Suprapubic skin (tissue), 4 donors: Measurements from ENCODE around the gene SETD7.

Source experiments
- EP300 ChIP-seq: sonication (generic); formaldehyde crosslinking; IDR thresholded peaks from one replicate; pipeline ENCODE4 v1.6.1; 2017; ENCODE audit warnings: antibody characterized with exemption
- POLR2A ChIP-seq, 2 donors: fragments of 450-650 bp; IDR thresholded peaks; one replicate each; pipeline ENCODE4 v1.6.1; 2017; ENCODE audit warnings: antibody characterized with exemption in 2 of 2, mild to moderate bottlenecking in 2 of 2, moderate library complexity in 2 of 2
- POLR2AphosphoS5 ChIP-seq, 3 donors: sonication (generic); formaldehyde crosslinking; IDR thresholded peaks; one replicate each; pipeline ENCODE4 v1.6.1; 2017; ENCODE audit warnings: antibody characterized with exemption in 3 of 3
- TF ChIP-seq, protein P1 (sequence below), 2 donors: fragments of 200-600 bp in 1 of 2; fragments of 450-650 bp in 1 of 2; sonication (generic) in 1 of 2; IDR thresholded peaks; one replicate each; pipeline ENCODE4 v1.5.1; 2016 to 2019; ENCODE audit warnings: antibody characterized with exemption in 2 of 2, mild to moderate bottlenecking in 1 of 2, moderate library complexity in 1 of 2

DNA sequence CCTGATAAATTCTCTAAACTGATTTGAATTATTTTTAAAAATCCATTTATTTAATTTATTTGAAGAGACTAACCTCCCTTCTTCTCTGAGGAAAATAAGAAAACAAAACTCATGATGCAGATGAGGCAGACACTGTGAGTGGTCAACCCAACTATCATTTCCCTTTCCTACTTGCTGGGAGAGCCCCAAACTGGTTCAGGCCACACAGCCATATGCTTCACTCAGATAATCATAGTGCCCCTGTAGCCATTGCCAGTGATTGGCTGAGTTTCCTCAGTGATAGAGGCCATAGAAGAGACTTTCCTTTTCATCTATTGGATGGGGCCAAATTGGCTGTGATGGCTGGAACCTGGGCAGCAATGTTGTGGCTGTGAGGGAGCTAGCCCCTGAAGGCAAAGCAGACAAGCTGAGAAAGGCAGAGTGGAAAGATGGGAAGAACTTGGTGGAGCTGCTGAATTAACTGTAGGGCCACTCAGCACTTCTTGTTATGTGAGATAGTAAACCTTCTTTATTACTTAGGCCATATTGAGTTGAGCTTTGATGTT lies 52.3 kb downstream of the SETD7 start:
- no peak for TF ChIP-seq EP300
- TF ChIP-seq, protein P1, sequence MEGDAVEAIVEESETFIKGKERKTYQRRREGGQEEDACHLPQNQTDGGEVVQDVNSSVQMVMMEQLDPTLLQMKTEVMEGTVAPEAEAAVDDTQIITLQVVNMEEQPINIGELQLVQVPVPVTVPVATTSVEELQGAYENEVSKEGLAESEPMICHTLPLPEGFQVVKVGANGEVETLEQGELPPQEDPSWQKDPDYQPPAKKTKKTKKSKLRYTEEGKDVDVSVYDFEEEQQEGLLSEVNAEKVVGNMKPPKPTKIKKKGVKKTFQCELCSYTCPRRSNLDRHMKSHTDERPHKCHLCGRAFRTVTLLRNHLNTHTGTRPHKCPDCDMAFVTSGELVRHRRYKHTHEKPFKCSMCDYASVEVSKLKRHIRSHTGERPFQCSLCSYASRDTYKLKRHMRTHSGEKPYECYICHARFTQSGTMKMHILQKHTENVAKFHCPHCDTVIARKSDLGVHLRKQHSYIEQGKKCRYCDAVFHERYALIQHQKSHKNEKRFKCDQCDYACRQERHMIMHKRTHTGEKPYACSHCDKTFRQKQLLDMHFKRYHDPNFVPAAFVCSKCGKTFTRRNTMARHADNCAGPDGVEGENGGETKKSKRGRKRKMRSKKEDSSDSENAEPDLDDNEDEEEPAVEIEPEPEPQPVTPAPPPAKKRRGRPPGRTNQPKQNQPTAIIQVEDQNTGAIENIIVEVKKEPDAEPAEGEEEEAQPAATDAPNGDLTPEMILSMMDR (IDR thresholded peaks at IDR 0.05), result no peak
- TF ChIP-seq POLR2A (IDR thresholded peaks at IDR 0.05), result no peak
- no peak for TF ChIP-seq POLR2AphosphoS5 (IDR thresholded peaks at IDR 0.05)
